Fibroblast of skin of right biceps (primary cell): ENCODE measurements around the gene OR5M3.

Experiments
- DNase-seq: peaks from one replicate; pipeline ENCODE4 v3.0.0-alpha.2; 2013

Gene OR5M3

GRCh38 chr11:56473252-56473651 is at the start of gene OR5M3:
Gene OR5M3, minus strand, starts transcription at chr11:56473352. Its CDS starts 2,855 bp downstream, at chr11:56470497.
- no peak for DNase-seq

- no peak for DNase-seq
Observed at GRCh38 chr11:56522008-56522407, 48.9 kb upstream of the OR5M3 start.

GRCh38 chr11:56513280-56513679 is 40.1 kb upstream of the OR5M3 start:
- no peak for DNase-seq

- DNase-seq, result no peak
Observed at GRCh38 chr11:56509439-56509838, 36.3 kb upstream of the OR5M3 start.

- DNase-seq, result no peak
Observed at GRCh38 chr11:56497010-56497409, 23.9 kb upstream of the OR5M3 start.

- no peak for DNase-seq
Observed at GRCh38 chr11:56495117-56495516, 22.0 kb upstream of the OR5M3 start.

GRCh38 chr11:56491270-56491669 is 18.1 kb upstream of the OR5M3 start, which contains the start of gene OR5M8:
Gene OR5M8, minus strand, starts transcription at chr11:56491370. Its CDS starts 0 bp downstream, at chr11:56491370.
- DNase-seq, result no peak

GRCh38 chr11:56486801-56487200 is 13.6 kb upstream of the OR5M3 start:
- DNase-seq, result no peak

- DNase-seq, result no peak
Observed at GRCh38 chr11:56474729-56475235, 1.6 kb upstream of the OR5M3 start.

- DNase-seq, result no peak
Observed at GRCh38 chr11:56457076-56457475, 16.1 kb downstream of the OR5M3 start.

GRCh38 chr11:56453521-56453920 is 19.6 kb downstream of the OR5M3 start:
- no peak for DNase-seq
